Measurements from ENCODE around the gene BCAT1. TPM values are rescaled to one million over a fixed set of nuclear protein-coding genes. Genes with fewer than 3 reads are reported as not detected.

The BCAT1 gene
- total and polyA plus RNA-seq, 2 of the 8 experiments (the other 6 are each of a cell fraction or from before 2014, with no cell fraction given): 19.7 to 263 TPM

GRCh38 chr12:24899503-24900075 is 49.3 kb downstream of the BCAT1 start:
- Histone ChIP-seq H3K56ac (replicated peaks; ENCODE audit: insufficient read length, low read depth, low read length) (no peak overlapping the region), H3K4me2 (ENCODE audit: insufficient read depth in 1 of 2, low read depth in 2 of 2, low read length in 2 of 2) (no peak overlapping the region), H2AFZ (ENCODE audit: low read length) (no peak overlapping the region), H2BK120ac (replicated peaks; ENCODE audit: low read depth, low read length) (no peak overlapping the region), H4K91ac (replicated peaks; ENCODE audit: insufficient read length, low read length) (no peak overlapping the region), H3K18ac (ENCODE audit: extremely low read depth, low read length) (no peak overlapping the region), H2BK20ac (ENCODE audit: low read length) (no peak overlapping the region), H3K27ac (ENCODE audit: low read depth, low read length) (no peak overlapping the region), H3K9me3 (ENCODE audit: insufficient read depth in 2 of 2, low read depth in 1 of 2, low read length in 1 of 2) (no peaks in the 10 kb centered on the region), H3K14ac (ENCODE audit: insufficient read length) (no peak overlapping the region), H4K5ac (ENCODE audit: insufficient read length, low read depth, low read length) (no peak overlapping the region), H3K79me1 (ENCODE audit: low read depth, low read length) (no peaks in the 10 kb centered on the region; the same call in 1 of the 2 replicates), H3K9ac (replicated peaks in 1 of 4; ENCODE audit: extremely low read depth in 1 of 4, low read depth in 3 of 4, low read length in 3 of 4) (no peak overlapping the region), H2AK5ac (ENCODE audit: low read depth, low read length) (no peak overlapping the region), H2BK5ac (ENCODE audit: low read depth, low read length) (no peak overlapping the region), H3K27me3 (replicated peaks in 1 of 4; ENCODE audit: control insufficient read depth in 3 of 4, extremely low read depth in 1 of 4, insufficient read depth in 3 of 4, low read length in 3 of 4) (no peaks in the 10 kb centered on the region), H3K4ac (replicated peaks; ENCODE audit: insufficient read length, low read depth, low read length) (no peak overlapping the region), H3K23me2 (ENCODE audit: low read depth, low read length) (peaks cover 19% of the 10 kb centered on the region), H3K36me3 (ENCODE audit: control insufficient read depth in 2 of 4, insufficient read depth in 4 of 4, low read length in 3 of 4) (peaks cover 0 to 37% (median 3%) of the 10 kb centered on the region in 4 experiments; a peak in 3 of 8 replicates), H2BK12ac (ENCODE audit: low read depth, low read length) (no peak overlapping the region), H2BK15ac (ENCODE audit: low read length) (no peak overlapping the region), H3K79me2 (ENCODE audit: control insufficient read depth in 1 of 2, insufficient read depth in 2 of 2, low read length in 2 of 2) (peaks cover 0 to 71% of the 10 kb centered on the region in 2 experiments; a peak in 2 of 4 replicates), H4K8ac (ENCODE audit: extremely low read depth, insufficient read depth, low read length) (no peak overlapping the region), H3K4me1 (replicated peaks in 1 of 4; ENCODE audit: control insufficient read depth in 3 of 4, insufficient read depth in 4 of 4, low read length in 3 of 4) (peaks cover 0 to 7% (median 6%) of the 10 kb centered on the region in 4 experiments; a peak in 4 of 7 replicates), H4K20me1 (replicated peaks in 1 of 2; ENCODE audit: control insufficient read depth in 1 of 2, insufficient read depth in 2 of 2, low read length in 2 of 2) (peaks cover 0 to 3% of the 10 kb centered on the region in 2 experiments), H3K4me3 (ENCODE audit: extremely low read depth in 1 of 4, insufficient read depth in 2 of 4, low read depth in 3 of 4, low read length in 4 of 4) (no peak overlapping the region), H3K23ac (ENCODE audit: insufficient read length) (no peak overlapping the region)
- POLR2A ChIA-PET (ENCODE audit: partially characterized antibody): no interaction called here
- CTCF ChIA-PET (ENCODE audit: partially characterized antibody): no interaction called here
- WGBS, 2 experiments (ENCODE audit: extremely low coverage in 1 of 2, insufficient coverage in 1 of 2, insufficient read length in 1 of 2, insufficient replicate concordance in 2 of 2, low coverage in 1 of 2, low lambda C conversion rate in 2 of 2, missing lambda C conversion rate in 1 of 2): 89% methylated on average over 4 of the region's 4 CpGs; no CpG with 5 or more reads in 1 of the 2 experiments
- DNase-seq (ENCODE audit: low read depth in 1 of 2, low spot score in 2 of 2) (no peak), FAIRE-seq (no peak)
- TF ChIP-seq HDAC2 (IDR thresholded peaks at IDR 0.05; ENCODE audit: borderline replicate concordance in 1 of 2, low read depth in 2 of 2, low read length in 2 of 2) (no peak), NANOG (IDR thresholded peaks at IDR 0.05; ENCODE audit: insufficient read depth, low read depth, low read length, poor library complexity, severe bottlenecking) (no peak), TBP (IDR thresholded peaks at IDR 0.05; ENCODE audit: low read depth, low read length) (no peak), SP2 (IDR thresholded peaks at IDR 0.05; ENCODE audit: low read length) (no peak), JUN (IDR thresholded peaks at IDR 0.05; ENCODE audit: low read depth, low read length) (no peak), PHF8 (conservative IDR thresholded peaks at IDR 0.05; ENCODE audit: low read depth, low read length) (no peak), KDM4A (IDR thresholded peaks at IDR 0.05; ENCODE audit: low read depth, low read length, severe bottlenecking) (no peak), RBBP5 (IDR thresholded peaks at IDR 0.05; ENCODE audit: borderline replicate concordance, low read depth, low read length) (no peak), SAP30 (IDR thresholded peaks at IDR 0.05; ENCODE audit: insufficient read depth, insufficient replicate concordance, low read length) (no peak), EZH2 (IDR thresholded peaks at IDR 0.05; ENCODE audit: low read depth, low read length, severe bottlenecking) (no peak), SP4 (IDR thresholded peaks at IDR 0.05; ENCODE audit: low read length) (no peak), TCF12 (IDR thresholded peaks at IDR 0.05; ENCODE audit: low read depth, low read length) (no peak)

Measured in H1 (cell line).